Adrenal gland (tissue), 5 donors: ENCODE results near the gene EFR3B.

Experiments used
- CTCF ChIP-seq, 6 experiments: fragments of 450-650 bp in 4 of 6; fragments of 200-600 bp in 2 of 6; sonication (generic) in 1 of 6; IDR thresholded peaks; 1 replicate in 5 of 6; 2 replicates in 1 of 6; pipeline versions ENCODE4 v1.5.1 to v1.8.0; 2016 to 2021; ENCODE audit warnings: antibody characterized with exemption in 6 of 6, mild to moderate bottlenecking in 2 of 6, moderate library complexity in 1 of 6
- POLR2A ChIP-seq, 2 donors: fragments of 450-650 bp; IDR thresholded peaks; one replicate each; pipeline ENCODE4 v1.6.1; 2017; ENCODE audit warnings: antibody characterized with exemption in 2 of 2, mild to moderate bottlenecking in 2 of 2, moderate library complexity in 1 of 2
- donor health status: DM: no; HTN: no; CAD: no.

- TF ChIP-seq CTCF (IDR thresholded peaks at IDR 0.05) (no peak), POLR2A (IDR thresholded peaks at IDR 0.05) (no peak)
These were observed 24.6 kb downstream of the EFR3B start for GRCh38 chr2:25066455-25066854.
